IPS-NIHi7 (cell line): ENCODE results near the gene TRIM63.
A peak's percentile ranks its signal among the peaks of the same experiment; 100 is the strongest.

Source experiments
- DNase-seq: peaks from one replicate; pipeline ENCODE4 v3.0.0; 2012; ENCODE audit warnings: mixed read lengths; ENCODE audit errors: extremely low spot score

TRIM63 gene

DNA sequence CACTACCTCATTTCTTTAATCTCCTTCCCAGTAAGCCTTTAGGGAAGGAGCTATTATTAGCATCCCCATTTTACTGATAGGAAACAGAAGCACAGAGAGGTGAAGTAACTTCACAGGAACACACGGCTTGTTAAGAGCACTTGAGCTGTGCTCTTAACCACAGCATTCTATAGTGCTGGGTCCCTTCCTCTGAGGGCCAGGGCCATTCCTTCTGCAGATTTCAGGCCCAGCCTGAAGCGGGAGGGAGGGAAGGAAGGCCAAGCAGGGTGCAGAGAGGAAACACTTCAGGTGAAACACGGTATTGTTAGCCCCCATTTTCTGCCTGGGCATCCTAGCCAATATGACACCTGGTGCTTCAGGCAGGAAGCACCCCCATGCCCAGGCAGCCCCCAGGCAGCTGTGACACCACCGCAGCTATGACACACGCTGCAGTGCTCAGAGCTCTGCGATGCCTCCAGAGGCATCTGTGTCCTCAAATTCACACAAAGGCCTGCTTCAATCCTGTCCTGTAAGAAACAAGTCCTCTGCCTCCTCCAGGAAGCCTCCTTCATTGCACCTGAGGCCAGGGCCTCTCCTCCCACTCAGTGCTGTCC is 50.4 kb downstream of the TRIM63 start:
- no peak for DNase-seq

DNA sequence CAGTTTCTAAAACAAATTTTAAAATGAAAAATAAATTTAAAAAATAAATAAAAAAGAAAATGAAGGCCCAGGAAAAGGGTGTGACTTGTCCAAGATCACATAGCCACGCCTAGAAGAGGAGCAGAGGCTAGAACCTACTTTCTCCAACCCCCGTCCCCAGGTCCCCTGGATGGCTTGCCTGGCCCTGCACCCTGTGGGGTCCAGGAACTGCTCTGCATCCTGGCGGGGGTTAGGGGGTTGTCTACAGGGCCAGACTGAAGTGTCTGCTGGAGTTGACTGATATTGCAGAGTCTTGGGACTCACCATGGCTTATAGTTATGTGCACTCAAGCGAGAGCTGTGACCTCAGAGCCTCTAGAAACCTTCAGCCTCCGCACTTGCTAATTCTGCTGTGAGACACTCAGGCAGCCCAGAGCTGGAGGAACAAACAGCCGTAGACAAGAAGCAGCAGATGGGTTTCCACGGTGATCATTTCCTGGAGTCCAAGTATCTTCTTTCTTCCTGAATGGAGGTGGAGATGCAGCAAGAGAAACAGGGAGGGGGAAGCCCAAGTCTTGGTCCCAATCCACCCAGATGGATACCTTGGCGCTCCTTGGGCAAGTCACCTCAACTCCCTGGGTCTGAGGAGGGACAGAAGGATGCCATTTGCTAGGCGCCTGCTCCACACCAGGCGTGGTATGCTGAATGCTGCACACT is 51.0 kb downstream of the TRIM63 start:
- DNase-seq, result no peak

GRCh38 chr1:26015358-26015757 is 52.1 kb downstream of the TRIM63 start:
- no peak for DNase-seq

DNA sequence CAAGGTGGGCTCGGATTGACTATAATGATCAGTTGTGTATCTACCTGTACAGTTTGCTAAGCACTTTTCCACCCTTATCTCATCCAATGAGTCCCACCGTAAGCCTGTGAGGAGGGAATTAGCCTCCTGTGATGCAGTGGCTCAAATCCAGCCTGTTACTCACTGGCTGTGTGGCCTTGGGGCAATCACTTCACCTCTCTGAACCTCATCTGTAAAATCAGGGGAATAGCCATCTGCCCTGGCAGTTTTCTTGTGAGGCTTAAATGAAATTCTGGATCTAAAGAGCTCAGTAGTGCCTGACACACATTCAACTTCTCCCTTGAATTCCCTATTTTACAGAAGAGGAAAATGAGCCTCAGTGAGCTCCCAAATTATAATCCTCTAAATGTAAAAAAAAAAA is 53.3 kb downstream of the TRIM63 start:
- no peak for DNase-seq

DNA sequence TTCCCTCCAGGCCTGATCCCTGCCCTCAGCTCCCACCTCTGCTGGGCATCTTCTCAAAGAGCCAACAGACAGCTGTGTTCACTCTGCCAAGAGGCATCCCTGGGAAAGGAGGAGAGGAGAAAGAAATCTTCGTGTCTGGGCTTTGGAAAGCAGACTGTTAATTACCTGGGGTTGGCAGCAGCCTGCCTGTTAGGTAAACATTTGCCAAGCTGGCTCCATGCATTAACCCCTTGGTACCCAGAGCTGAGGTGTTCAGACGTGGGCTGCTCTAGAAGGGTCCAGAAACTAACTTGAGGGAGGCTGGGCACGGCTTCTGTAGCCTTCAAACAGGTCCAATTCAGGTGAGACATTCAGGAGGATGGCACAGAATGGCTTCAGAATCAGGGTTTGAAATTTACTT is 54.6 kb downstream of the TRIM63 start:
- DNase-seq, result no peak

DNA sequence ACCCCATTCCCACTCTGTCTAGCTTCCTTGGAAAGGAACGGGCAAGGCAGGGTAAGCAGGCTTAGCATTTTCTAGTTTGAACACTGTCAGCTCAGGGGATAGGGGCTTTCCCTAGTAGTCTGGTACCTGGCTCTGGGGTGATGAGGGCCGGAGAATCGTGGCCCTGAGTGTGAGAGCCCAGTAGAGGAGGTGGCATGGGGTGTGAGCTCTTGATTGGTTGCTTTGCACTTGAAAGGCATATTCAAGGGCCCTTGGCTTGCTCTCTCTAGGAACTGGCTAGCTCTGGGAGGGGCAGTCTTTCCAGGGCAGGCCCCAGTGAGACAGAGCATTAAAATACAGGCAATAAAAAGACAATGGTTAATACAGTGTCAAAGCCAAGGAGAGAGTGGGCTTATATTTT is 56.6 kb downstream of the TRIM63 start:
- DNase-seq, result peak; percentile 61

- peak; percentile 63 for DNase-seq
These were observed 57.5 kb downstream of the TRIM63 start for GRCh38 chr1:26009796-26010447.

DNA sequence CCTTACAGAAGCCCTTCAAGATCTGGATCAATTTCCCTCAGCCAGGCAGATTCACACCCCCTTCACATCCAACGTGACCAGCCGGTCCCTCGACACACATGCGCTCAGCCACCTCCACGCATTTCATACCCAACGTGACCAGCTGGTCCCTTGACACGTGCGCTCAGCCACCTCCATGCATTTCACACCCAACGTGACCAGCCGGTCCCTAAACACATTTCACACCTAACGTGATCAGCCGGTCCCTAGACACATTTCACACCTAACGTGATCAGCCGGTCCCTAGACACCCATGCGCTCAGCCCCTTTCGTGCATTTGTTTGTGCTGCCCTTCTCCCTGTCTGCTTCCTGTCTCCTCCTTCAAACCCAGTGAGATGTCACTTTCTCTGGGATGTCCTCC is 60.7 kb downstream of the TRIM63 start:
- DNase-seq, result no peak

GRCh38 chr1:26005434-26006105 is 61.9 kb downstream of the TRIM63 start:
- no peak for DNase-seq

GRCh38 chr1:26003756-26004155 is 63.7 kb downstream of the TRIM63 start:
- DNase-seq, result no peak

DNA sequence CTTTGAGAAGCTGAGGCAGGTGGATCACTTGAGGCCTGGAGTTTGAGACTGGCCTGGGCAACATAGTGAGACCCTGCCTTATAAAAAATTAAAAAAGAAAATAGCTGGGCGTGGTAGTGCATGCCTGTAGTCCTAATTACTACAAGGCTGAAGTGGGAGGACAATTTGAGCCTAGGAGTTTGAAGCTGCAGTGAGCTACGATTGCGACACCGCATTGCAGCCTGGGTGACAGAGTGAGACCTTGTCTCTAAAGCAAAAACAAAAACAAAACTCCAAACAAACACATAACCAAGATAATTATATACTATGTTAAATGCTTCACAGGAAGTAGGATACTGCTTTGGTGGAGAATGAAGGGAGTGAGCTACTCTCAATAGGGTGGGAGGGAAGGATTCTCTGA is 64.2 kb downstream of the TRIM63 start:
- DNase-seq, result no peak
